Measurements from ENCODE around the gene GSG1.
"Not testable (repeated sequence)": the region's sequence is repeated elsewhere in the genome, so short reads cannot be mapped to it uniquely, and the experiment has no call there.

The GSG1 gene

DNA sequence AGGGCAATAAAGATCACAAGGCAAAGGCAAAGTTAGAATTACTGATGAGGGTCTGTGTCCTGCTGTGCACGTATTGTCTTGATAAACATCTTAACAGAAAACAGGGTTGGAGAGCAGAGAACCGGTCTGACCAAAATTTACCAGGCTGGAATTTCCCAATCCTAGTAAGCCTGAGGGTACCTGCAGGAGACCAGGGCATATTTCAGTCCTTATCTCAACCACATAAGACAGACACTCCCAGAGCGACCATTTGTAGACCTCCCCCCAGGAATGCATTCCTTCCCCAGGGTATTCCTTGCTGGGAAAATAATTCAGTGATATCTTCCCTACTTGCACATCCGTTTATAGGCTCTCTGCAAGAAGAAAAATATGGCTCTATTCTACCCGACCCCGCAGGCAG lies 49.9 kb downstream of the GSG1 start:
- not testable (repeated sequence) for DNase-seq (ENCODE audit: low spot score)

GRCh38 chr12:13052421-13052820 lies 51.0 kb downstream of the GSG1 start:
- DNase-seq (ENCODE audit: low spot score), result no peak

DNA sequence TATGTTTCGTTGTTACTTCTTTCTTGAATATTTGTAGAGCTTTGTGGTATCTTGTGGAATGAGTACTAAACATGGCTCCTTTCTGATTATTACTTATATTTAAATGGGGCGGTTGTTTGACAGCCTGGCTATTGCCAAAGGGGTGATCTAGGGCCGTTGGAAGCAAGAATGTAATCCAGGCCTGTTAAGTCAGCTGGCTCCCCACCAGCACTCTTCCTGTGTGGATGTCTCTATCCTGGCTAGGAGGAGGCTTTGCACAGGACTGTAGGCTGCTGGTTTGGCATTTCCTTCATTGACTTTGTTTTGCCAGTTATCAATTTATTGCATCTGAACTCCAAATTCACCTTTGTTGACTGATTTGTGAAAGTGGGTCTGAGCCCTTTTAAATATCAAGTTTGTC lies 53.7 kb downstream of the GSG1 start:
- DNase-seq (ENCODE audit: low spot score), result no peak

DNA sequence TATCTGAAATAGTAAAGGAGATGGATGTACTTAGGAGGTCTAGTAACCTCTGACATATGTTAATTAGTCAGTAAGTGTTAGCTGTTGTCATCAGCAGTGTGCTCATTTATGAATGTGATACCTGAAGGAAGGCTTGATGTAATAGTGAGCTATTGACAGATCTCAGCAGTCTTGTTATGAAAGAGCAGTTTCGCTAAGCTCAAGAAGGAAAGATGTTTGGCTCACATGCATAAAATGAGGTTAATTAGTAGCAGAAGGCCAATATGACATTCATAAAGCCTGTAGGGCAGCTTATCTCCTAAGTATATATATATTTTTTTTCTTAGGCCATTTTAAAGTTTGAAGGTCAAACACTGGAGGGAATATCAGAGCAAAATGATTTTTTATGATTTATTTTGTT lies 56.5 kb downstream of the GSG1 start:
- DNase-seq (ENCODE audit: low spot score), result no peak

DNA sequence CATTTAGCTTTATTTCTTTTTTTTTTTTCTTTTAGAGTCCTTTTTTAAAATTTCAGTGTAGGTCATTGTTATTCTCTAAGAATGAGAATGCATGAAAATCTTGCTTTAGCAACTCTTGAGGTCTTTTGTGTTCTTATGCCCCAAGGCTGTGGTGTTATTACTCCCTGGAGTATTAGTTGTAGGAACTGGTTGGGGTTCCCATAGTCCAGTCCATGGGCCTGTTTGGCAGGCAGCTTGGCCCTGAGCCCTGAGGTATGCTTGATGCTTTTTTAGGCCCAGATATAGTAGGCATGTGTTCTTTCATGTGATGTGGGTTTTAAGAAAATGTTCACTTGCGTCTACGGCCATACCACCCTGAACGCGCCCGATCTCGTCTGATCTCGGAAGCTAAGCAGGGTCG lies 57.7 kb downstream of the GSG1 start:
- no peak for DNase-seq (ENCODE audit: low spot score)

DNA sequence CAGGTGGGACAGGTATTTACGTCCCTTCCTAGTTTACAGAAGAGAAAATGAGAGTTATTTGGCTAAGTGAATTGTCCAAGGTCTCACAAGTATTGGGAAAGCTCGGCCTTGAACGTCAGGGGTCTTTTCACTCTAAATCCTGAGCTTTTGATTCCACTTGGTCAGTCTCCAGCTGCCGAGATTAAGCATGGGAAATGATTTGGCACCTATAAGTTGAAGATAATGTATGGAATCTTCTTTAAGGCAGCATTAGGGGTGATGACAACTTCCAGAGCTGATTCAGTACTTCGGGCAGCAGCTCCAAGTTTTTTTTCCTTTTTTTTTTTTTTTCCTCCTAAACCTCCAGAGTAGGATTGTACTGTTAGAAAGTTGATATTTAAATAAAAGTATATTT lies 58.6 kb downstream of the GSG1 start:
- no peak for DNase-seq (ENCODE audit: low spot score)

DNA sequence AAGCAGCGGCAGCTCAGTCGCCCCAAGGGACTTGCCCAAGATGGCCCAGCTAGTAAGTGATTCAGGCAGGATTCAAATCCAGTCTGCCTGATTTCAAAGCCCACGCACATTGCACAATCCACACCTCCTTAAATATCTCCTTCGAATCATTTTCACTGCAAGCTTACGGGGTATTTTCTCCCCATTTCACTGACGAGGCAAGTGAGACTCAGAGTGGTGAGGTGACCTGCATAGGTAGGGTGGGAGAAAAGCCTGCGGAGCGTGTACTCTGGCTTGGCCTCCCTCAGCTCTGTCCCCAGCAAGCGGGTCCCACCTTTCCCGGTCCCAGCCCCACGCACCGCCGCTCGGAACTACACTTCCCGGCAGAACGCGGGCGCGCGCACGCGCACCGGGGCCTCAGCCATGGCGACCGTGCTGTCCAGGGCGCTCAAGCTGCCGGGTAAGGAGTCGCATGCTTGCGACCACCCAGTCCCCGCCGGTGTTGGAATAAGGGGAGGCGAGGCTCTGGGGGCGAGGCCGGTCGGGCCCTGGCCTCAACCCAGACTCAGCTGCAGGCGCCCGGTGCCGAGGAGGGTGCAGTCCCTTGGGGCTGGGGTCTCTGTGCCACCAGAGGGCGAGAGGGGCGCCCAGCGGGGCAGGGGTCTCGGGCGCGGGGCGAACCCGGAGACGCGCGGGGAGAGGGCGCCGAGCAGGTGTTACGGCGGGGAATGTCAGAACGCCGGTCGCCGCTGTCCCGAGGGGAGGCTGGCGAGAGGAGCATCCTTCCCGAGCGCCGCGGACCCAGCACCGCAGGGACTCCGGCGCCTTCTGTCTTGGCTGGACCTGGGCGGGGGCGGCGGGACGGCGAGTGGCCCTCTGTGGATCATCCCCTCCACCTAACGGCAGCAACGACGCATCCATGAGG lies 59.2 kb downstream of the GSG1 start, which contains the start of gene FAM234B:
FAM234B (plus strand) TSS at position 380 of the 904 bp plus-strand sequence; CDS start at position 403, 23 bp downstream.
- DNase-seq (ENCODE audit: low spot score), result peak; percentile 72

GRCh38 chr12:13042666-13043230 lies 60.7 kb downstream of the GSG1 start:
- DNase-seq (ENCODE audit: low spot score), result no peak

DNA sequence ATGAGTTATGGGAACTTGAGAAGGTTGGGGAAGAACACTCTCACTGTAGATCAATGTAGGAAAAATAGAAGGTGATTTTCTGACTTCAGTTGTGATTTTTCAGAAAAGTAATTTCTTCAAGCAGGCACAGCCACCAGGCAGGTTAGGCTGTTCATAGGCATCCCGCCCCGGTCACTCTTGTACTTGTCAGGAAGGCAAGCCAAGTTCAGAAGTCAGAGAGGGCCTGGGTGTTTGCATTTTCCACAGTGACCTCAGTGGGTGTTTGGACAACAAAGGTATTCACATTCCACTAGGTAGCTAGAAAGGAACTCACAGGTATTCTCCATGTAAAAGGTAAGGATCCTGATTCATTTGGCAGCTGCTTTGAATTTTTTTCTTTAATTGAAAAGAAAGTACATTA lies 62.2 kb downstream of the GSG1 start:
- no peak for DNase-seq (ENCODE audit: low spot score)

DNA sequence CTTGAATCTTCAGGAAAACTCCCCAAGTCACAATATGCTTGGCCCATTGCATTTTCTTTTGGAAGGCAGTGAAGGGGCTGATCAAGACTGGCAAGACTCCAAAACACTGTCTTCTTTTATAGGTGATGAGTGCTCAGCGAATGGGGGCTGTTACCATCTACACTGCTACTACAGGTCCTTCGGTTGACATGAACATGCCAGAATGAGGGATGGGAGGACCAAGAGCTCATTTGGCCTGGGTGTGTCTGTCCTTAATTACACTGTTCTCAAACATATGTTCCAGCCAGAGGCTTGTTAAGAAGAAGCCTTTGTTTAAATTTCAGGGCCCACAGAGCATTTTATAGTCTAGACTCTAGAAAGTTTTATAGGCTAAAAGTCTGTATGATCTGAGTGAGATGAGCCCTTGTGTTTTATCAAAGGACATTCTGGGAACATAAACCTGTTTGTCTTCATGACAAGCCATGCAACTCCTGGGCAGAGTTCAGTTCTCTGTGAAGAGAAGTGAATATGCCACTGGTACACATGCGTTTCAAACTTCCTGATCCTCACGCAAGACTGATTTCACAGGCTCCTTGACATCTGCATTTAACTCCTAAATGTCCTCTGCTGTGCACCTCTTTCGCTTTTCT lies 64.0 kb downstream of the GSG1 start:
- no peak for DNase-seq (ENCODE audit: low spot score)

DNA sequence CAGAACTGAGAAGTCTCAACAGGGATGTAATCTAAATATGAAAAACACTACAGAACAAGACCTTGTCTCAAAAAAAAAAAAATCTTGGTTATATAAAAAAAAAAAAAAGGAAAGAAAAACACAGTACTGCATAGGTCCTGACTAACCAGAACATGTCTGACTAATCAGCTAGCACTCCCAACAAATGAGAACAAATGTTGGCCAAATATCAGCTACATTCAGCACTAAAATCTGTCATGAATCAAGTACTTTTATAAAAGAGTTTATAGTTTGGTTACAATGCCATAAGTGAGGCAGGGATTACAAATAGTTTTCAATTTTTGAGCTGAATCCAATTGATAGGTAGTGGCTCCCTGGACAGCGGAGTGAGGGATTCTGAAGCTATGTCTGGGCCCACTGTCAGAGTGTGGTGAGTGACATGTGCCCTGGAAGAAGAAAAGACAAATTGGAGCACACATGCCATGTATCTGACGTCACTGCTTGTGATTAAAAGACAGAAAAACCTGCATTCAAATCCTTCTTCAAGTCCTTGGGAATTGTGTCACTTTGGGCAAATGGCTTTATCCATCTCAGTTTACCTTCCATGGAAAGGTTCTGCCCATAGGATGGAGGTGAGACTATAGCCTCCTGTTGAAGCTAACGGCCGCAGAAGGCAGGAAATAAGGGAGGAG lies 64.8 kb downstream of the GSG1 start:
- no peak for DNase-seq (ENCODE audit: low spot score)

GRCh38 chr12:13036881-13037280 lies 66.6 kb downstream of the GSG1 start:
- DNase-seq (ENCODE audit: low spot score), result no peak

DNA sequence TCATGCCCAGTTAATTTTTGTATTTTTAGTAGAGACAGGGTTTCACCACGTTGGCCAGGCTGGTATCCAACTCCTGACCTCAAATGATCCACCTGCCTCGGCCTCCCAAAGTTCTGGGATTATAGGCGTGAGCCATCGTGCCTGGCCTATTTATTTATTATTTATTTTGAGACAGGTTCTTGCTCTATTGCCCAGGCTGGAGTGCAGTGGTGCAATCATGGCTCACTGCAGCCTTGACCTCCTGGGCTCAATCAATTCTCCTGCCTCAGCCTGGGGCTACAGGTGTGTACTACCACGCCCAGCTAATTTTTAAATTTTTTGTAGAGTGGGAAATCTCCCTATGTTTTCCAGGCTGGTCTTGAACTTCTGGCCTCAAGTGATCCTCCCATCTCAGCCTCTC lies 68.1 kb downstream of the GSG1 start:
- DNase-seq (ENCODE audit: low spot score), result not testable (repeated sequence)

All from CD4-positive, alpha-beta T cell treated with Interleukin-15 for 4 hours (primary cell).